Uterus (tissue), 4 donors: ENCODE measurements around the gene KCNK13. TPM values are rescaled to one million over a fixed set of nuclear protein-coding genes. Genes with fewer than 3 reads are reported as not detected.

Source experiments
- DNase-seq, 2 donors: peaks; one replicate each; pipeline ENCODE4 v3.0.0-alpha.2; 2019 to 2020
- H3K27ac ChIP-seq, 2 donors: fragments of 200-600 bp; sonication (generic); 1 replicate in 1 of 2; 2 replicates in 1 of 2; pipeline ENCODE4 v1.5.1; 2016 to 2018
- H3K27me3 ChIP-seq, 2 donors: fragments of 200-600 bp; sonication (generic); one replicate each; pipeline ENCODE4 v1.5.1; 2018 to 2019; ENCODE audit warnings: control low read depth in 1 of 2
- H3K36me3 ChIP-seq, 2 donors: fragments of 200-600 bp; sonication (generic); one replicate each; pipeline ENCODE4 v1.5.1; 2019; ENCODE audit warnings: control low read depth in 1 of 2
- H3K4me1 ChIP-seq, 2 donors: fragments of 200-600 bp; sonication (generic); one replicate each; pipeline ENCODE4 v1.5.1; 2018 to 2019; ENCODE audit warnings: control low read depth in 1 of 2
- H3K4me3 ChIP-seq, 2 donors: fragments of 200-600 bp; sonication (generic); 1 replicate in 1 of 2; 2 replicates in 1 of 2; pipeline ENCODE4 v1.5.1; 2018 to 2019; ENCODE audit warnings: mild to moderate bottlenecking in 1 of 2
- H3K9me3 ChIP-seq, 2 donors: fragments of 200-600 bp; sonication (generic); one replicate each; pipeline ENCODE4 v1.5.1; 2019; ENCODE audit warnings: control low read depth in 1 of 2
- POLR2A ChIP-seq, 2 donors: fragments of 450-650 bp; IDR thresholded peaks; one replicate each; pipeline ENCODE4 v1.6.1; 2016; ENCODE audit warnings: antibody characterized with exemption in 2 of 2, mild to moderate bottlenecking in 1 of 2, moderate library complexity in 1 of 2
- intact Hi-C: fragments of 100-400 bp; cut with DNase I; formaldehyde crosslinking; loops from one replicate; pipeline ENCODE4 v1.15.1; 2023; ENCODE audit warnings: low total_unique reads
- total RNA-seq, 4 donors: library from RNA; depleted of rRNA in 3 of 4; stranded (reverse); fragments of >200 nt in 3 of 4; gene quantifications; one replicate each; pipeline versions ENCODE4 v1.1.0 to v1.2.4, GENCODE V29; 2014 to 2023
- TF ChIP-seq, protein P1 (sequence below), 4 experiments: fragments of 200-600 bp in 2 of 4; fragments of 450-650 bp in 2 of 4; sonication (generic) in 2 of 4; IDR thresholded peaks; one replicate each; pipeline ENCODE4 v1.5.1; 2016 to 2019; ENCODE audit warnings: antibody characterized with exemption in 4 of 4, mild to moderate bottlenecking in 2 of 4, moderate library complexity in 1 of 4
- donor health status: DM: yes; HTN: yes; CAD: no.

The KCNK13 gene
- total RNA-seq, 4 donors from 2014 or later, result 0.14 TPM; not detected in 3

DNA sequence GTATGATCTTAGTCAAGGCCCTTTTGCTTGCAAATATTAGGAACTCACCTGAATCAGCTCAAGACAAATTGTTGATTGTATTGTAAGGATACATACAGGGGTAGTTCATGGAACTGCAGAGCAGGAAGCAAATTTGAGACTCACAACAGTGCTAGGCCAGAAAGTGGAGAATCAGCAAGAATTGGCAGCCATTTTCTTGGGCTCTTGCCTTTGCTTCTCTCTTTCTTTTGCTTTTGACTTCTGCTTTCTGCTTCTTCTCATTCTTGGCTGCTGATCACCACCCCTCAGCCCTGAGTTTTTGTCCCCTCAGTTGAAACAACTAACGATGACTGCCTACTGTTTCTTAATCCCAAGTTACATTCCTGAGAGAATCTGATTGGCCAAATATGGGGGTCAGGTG is 34.8 kb downstream of the KCNK13 start:
- Histone ChIP-seq H3K4me1 (no peaks in the 10 kb centered on the region), H3K27me3 (no peaks in the 10 kb centered on the region), H3K9me3 (no peaks in the 10 kb centered on the region), H3K27ac (no peak overlapping the region), H3K36me3 (no peaks in the 10 kb centered on the region), H3K4me3 (no peak overlapping the region)
- intact Hi-C loops, result no loop called here
- TF ChIP-seq, protein P1, sequence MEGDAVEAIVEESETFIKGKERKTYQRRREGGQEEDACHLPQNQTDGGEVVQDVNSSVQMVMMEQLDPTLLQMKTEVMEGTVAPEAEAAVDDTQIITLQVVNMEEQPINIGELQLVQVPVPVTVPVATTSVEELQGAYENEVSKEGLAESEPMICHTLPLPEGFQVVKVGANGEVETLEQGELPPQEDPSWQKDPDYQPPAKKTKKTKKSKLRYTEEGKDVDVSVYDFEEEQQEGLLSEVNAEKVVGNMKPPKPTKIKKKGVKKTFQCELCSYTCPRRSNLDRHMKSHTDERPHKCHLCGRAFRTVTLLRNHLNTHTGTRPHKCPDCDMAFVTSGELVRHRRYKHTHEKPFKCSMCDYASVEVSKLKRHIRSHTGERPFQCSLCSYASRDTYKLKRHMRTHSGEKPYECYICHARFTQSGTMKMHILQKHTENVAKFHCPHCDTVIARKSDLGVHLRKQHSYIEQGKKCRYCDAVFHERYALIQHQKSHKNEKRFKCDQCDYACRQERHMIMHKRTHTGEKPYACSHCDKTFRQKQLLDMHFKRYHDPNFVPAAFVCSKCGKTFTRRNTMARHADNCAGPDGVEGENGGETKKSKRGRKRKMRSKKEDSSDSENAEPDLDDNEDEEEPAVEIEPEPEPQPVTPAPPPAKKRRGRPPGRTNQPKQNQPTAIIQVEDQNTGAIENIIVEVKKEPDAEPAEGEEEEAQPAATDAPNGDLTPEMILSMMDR (IDR thresholded peaks at IDR 0.05), result no peak
- TF ChIP-seq POLR2A (IDR thresholded peaks at IDR 0.05), result no peak
- DNase-seq, result no peak

DNA sequence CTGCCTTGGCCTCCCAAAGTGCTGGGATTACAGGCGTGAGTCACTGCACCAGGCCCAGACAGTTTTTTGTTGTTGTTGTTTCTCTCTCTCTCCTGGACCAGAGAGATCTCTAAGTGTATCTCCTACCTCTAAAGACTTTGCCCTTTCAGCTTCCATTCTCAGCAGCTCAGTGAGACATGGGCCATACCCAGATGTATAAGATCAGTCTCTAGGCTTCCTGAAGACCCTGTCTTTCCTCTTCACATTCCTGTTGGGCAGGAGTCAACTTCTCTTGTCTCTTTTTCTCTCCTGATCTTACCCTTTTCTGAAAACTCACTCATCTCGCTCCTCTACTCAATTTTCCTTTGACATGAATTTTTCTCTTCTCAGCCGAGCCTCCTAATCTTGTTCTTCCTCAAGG is 42.0 kb downstream of the KCNK13 start:
- Histone ChIP-seq H3K36me3 (no peaks in the 10 kb centered on the region), H3K4me3 (no peak overlapping the region), H3K27me3 (no peaks in the 10 kb centered on the region), H3K27ac (no peak overlapping the region), H3K9me3 (no peaks in the 10 kb centered on the region), H3K4me1 (no peaks in the 10 kb centered on the region)
- TF ChIP-seq, protein P1 (IDR thresholded peaks at IDR 0.05), result no peak
- TF ChIP-seq POLR2A (IDR thresholded peaks at IDR 0.05), result no peak
- DNase-seq, result no peak
- intact Hi-C loops, result no loop called here

DNA sequence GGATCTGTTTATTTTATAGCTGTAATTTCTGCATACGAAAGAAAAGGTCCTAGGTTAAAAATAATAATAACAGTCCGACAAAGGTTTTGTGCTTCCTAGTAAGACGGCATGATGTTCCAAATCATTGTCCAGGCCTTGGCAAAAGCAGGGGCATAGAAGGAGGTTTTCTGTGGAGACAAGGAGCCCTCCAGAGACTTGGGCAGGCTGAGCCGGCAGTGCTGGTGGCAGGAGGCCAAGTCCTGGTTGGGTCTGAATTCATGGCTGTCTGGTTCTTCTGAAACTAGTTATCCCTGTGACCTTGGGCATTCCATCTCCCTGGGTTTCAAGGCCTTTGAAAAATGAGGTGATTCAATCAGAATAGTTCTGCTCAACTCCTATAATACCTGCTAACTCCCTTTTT is 44.0 kb downstream of the KCNK13 start:
- Histone ChIP-seq H3K27me3 (no peaks in the 10 kb centered on the region), H3K36me3 (no peaks in the 10 kb centered on the region), H3K4me1 (no peaks in the 10 kb centered on the region), H3K4me3 (no peak overlapping the region), H3K9me3 (no peaks in the 10 kb centered on the region), H3K27ac (no peak overlapping the region)
- TF ChIP-seq, protein P1 (IDR thresholded peaks at IDR 0.05), result no peak
- TF ChIP-seq POLR2A (IDR thresholded peaks at IDR 0.05), result no peak
- no peak for DNase-seq
- intact Hi-C loops, result no loop called here

DNA sequence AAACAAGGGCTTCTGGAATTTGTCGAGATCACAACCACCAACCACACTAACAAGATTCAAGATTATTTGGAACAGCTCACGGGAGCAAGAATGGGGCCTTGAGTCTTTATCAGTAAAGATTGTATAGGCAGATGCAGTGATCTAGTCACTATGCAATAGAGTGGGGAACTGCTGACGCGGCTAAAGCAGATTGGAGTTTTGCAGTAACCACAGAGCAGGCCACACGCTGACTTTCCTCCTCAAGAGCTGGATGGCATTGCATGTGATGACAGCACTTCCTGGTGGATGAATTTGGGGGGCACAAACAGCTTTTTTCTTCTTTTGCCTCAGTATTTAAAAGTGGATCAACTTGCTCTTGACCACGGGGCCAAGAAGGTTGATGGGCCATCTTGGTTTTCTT is 46.0 kb downstream of the KCNK13 start:
- no peaks in the 10 kb centered on the region for H3K27me3 ChIP-seq
- no peak overlapping the region for H3K27ac ChIP-seq
- no peak overlapping the region for H3K4me3 ChIP-seq
- TF ChIP-seq, protein P1 (IDR thresholded peaks at IDR 0.05), result no peak
- TF ChIP-seq POLR2A (IDR thresholded peaks at IDR 0.05), result no peak
- intact Hi-C loops, result no loop called here
- H3K9me3 ChIP-seq, result no peaks in the 10 kb centered on the region
- no peaks in the 10 kb centered on the region for H3K4me1 ChIP-seq
- DNase-seq, result no peak
- H3K36me3 ChIP-seq, result no peaks in the 10 kb centered on the region

DNA sequence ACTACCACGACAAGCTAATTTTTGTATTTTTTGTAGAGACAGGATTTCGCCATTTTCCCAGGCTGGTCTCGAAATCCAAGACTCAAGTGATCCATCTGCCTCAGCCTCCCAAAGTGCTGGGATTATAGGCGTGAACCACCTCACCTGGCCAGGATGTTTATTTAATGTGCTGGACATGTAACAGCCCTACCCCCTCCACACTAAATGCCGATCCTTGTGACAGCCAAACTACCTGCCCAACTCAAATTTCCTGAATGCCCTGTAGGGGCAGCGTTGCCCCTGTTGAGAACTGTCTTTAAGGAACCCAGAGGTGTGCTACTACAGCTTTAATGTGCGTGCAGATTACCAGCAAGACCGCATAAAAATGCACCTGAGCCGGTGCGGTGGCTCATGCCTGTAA is 48.1 kb downstream of the KCNK13 start:
- Histone ChIP-seq H3K4me3 (no peak overlapping the region), H3K9me3 (no peaks in the 10 kb centered on the region), H3K27ac (no peak overlapping the region), H3K36me3 (no peaks in the 10 kb centered on the region), H3K27me3 (no peaks in the 10 kb centered on the region), H3K4me1 (no peaks in the 10 kb centered on the region)
- no peak for TF ChIP-seq POLR2A (IDR thresholded peaks at IDR 0.05)
- TF ChIP-seq, protein P1 (IDR thresholded peaks at IDR 0.05), result no peak
- no peak for DNase-seq
- intact Hi-C loops, result no loop called here
